ENCODE results near the gene GALM.
A peak's percentile ranks its signal among the peaks of the same experiment; 100 is the strongest.
"Not testable (repeated sequence)": the region's sequence is repeated elsewhere in the genome, so short reads cannot be mapped to it uniquely, and the experiment has no call there.

GALM gene

DNA sequence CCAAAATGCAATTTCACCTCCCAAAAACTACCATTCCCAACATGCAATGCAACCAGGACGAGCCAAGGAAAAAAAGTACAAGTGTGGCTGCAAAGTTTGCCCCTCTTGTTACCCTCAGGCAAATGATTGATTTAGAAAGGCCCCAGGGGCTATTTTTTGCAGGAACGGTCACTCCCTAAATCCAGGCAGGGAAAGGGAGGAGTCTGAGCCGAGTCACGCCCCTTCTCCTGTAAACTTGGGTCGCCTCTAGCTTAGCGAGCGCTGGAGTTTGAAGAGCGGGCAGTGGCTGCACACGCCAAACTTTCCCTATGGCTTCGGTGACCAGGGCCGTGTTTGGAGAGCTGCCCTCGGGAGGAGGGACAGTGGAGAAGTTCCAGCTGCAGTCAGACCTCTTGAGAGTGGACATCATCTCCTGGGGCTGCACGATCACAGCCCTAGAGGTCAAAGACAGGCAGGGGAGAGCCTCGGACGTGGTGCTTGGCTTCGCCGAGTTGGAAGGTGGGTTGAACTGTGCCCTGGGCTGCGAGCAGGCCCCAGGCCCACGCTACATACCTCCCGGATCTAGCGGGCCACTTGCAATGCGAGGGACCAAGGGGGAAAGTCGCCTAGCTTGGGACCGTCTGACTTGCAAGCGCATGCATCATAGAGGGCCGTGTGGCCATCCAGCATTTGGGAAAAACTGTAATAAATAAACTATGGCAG is at the start of gene GALM:
Gene GALM (plus strand): TSS at position 261 of the 702 bp plus-strand sequence. CDS start 48 bp downstream, at position 309.
- DNase-seq (ENCODE audit: low read depth) = peak; percentile 38

DNA sequence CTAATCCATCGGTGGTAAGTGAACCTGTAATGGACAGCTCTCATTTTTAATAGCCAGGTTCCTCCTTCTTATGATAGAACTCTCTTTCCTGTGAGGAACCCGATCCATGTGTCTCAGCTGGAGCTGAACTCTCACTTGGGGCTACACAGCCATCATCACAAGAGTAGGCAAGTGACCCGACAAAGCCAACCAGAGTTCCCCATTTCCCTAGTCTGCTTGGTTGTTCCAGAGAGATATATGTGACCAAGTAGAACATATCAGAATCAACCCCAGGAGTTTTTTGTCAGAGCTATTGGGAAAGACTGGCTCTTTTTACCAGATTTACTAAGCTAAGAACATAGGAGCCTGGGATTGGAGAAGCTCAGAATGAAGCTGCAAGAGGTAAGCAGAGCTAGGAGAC is 48.6 kb upstream of the GALM start:
- DNase-seq (ENCODE audit: low read depth) = no peak

DNA sequence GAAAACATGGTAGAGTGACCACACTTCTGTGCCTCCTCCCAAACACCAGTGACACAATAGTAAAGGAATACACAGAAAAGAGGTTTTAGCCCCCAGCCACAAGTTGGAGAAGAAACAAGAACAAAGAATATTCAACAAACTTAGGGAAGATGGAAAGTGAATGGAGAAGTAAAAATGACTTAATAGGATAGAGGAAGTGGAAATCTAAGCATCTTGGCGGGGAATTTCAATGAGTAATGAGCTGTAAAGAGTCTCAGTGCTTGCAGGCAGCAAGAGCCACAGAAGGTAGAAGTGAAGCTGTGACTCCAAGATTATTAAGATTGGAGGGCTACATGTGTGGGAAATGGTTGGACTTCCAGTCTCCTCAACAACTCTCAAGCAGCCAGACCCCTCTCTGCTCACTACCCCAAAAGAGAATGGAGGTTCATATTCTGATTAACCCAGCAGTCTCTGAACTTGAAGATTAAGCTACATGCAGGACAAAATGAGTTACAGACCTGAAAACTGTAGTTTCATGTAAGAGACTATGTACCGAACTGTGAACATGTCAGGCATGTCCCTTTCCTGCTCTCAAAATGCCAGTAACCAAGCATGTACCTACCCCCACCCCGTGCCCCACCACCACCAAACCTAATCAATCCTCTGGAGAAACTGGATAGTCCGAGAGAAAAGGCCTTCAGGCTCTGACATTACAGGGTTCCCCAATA is 46.3 kb upstream of the GALM start:
- DNase-seq (ENCODE audit: low read depth) = no peak

DNA sequence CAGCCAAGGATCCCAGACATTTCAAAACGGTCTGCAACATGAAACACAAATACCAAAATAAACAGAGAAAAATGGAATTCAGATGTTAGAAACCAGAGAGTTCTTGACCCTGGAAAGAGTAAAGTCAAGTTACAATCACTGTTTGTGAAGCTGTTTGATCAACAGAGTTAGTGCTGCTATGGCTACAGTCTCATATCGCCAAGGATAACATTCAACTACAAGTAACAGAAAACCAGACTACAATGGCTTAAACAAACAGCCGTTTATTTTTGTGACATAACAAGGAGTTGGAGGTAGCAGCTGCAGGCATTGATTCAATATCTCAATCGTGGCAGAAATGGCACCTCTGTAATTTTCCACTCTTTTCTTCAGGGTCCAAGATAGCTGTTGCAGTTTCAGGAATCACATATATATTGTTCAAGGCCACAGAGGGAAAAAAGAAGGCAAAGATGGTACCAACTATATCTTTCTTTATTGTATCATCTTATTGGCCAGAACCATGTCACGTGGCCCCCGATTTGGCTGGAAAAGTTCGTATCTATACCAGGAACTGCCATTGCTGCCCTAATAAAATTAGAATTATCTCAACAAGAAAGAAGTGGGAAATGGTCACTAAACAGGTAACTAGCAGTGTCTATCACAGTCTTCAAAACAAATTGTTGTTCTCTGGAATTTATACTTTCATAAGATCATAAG is 45.5 kb upstream of the GALM start:
- DNase-seq (ENCODE audit: low read depth) = no peak

DNA sequence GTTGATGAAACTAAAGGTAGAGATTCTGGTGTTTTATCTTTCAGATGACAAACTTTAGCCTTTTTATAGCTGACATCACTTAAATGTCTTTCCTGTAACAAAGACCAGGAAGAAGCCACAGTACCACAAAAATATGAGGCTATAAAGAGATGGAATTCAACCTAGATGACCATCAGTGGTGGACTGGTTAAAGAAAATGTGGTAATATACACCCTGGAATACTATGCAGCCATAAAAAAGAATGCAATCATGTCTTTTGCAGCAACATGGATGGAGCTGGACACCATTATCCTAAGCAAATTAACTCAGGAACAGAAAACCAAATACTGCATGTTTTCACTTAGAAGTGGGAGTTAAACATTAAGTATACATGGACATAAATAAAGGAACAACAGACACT is 44.9 kb upstream of the GALM start:
- DNase-seq (ENCODE audit: low read depth) = no peak

DNA sequence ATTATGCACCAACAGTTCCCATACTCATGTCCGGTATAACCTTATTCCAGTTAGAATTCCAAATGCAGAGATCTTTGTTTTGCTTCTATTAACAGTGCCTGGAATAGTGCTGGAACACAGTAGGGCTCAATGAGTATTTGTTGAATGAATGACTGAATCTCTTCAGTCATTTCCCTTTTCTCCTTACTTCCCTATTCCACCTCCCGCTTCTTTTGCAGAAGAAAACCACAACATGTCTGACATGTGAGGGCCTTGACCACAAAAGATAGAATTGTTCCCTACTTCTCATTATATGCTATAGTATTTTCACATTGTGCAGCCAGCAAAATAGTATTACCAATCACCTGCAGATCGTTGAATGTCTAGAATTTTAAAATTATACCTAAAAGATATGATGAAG is 43.7 kb upstream of the GALM start:
- DNase-seq (ENCODE audit: low read depth) = no peak

DNA sequence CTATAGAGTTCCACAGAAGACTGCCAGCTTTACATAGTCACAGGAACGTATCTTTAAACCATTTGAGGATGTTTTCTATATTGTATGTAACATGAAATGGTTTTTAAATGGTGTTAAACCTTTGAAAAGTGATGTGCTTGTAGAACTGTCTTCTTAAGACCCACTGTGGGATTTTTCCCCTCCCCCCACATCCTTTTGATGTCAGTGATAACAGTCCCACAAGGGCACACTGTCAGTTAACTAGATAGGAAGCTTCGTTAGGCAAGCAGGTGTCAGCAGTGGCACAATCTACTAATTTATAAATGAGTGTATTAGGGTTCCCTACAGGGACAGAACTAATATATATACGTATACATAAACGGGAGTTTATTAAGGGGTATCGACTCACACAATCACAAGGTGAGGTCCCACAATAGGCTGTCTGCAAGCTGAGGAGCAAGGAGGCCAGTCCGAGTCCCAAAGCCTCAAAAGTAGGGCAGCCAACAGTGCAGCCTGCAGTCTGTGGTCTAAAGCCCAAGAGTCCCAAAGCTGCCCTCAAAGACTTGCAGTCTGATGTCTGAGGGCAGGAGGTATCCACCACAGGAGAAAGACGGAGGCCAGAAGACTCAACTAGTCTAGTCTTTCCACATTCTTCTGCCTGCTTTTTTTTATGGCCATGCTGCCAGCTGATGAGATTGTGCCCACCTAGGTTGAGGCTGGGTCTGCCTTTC is 39.4 kb upstream of the GALM start:
- DNase-seq (ENCODE audit: low read depth) = no peak

DNA sequence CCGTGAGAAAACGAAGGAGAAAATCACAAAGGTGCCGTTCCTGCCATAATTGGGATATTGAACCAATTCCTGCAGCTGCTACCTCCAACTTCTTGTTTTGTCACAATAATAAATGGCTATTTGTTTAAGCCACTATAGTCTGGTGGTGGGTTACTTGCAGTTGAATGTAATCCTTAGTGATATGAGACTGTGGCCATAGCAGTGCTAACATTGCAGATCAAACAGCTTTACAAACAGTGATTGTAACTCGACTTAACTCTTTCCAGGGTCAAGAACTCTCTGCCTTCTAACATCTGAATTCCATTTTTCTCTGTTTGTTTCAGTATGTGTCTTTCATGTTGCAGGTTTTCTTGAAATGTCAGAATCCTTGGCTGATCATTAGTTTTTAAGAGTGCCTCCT is 38.5 kb upstream of the GALM start:
- DNase-seq (ENCODE audit: low read depth) = no peak

DNA sequence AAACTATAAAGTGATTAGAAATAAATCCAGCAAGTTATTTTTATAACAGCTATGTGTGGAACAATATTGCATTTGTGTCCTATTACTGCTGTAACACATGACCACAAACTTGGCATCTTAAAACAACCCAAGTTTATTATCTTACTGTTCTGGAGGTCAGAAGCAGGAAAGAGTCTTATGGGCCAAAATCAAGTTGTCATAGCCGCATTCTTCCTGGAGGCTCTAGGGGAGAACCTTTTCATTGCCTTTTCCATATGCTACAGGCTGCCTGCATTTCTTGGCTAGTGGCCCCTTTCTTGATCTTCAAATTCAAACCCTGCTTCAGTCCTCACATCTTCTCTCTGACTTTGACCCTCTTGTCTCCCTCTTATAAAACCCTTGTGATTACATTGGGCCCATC is 36.2 kb upstream of the GALM start:
- DNase-seq (ENCODE audit: low read depth) = no peak

DNA sequence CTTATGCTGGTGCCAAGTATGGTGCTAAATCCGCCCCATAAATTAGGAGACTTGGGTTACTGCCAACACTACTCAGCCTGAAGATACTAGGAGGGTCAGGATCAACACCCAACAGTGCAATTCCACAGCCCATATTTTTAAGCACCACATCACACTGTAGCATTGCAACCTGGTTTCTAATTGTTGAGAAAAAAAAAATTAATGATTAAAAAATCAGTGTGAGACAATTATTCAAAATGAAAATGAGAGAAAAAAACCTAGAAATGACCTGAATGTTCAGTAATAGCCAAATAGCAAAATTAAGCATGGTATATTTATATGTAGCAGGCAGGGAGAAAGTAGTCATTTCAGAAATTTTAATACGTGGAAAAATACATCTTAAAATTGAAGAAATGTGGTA is 33.9 kb upstream of the GALM start:
- no peak for DNase-seq (ENCODE audit: low read depth)

DNA sequence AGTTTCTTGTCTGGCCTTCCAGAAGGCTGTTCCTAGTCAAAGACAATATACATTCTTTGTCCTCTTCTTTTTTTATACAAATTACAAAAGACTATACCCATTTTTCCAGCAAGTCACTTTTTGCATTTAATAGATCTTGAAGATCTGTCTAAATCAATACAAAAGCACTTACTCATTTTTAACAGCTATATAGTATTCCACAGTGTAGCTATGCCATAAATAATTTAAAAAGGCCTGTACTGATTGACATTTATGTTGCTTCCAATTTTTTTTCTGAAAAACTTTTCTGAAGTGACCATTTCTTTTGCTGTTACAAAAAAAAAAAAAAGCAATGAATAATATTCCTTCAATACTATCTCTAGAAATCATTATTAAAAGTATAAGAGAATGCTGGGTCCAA is 32.9 kb upstream of the GALM start:
- no peak for DNase-seq (ENCODE audit: low read depth)

DNA sequence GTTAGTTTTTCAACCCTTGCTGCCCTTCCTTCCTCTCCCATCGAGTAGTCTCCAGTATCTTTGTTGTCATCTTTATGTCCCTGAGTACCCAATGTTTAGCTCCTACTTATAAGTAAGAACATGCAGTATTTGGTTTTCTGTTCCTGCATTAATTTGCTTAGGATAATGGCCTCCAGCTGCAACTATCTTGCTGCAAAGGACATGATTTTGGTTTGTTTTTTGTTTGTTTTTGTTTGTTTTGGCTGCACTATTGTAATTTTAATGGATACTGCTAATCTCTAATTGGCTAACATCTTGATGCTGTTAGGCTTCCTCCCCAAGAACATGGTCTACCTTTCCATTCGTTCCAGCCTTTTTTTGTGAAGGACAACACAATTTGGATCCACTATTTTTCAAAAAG is 32.0 kb upstream of the GALM start:
- no peak for DNase-seq (ENCODE audit: low read depth)

DNA sequence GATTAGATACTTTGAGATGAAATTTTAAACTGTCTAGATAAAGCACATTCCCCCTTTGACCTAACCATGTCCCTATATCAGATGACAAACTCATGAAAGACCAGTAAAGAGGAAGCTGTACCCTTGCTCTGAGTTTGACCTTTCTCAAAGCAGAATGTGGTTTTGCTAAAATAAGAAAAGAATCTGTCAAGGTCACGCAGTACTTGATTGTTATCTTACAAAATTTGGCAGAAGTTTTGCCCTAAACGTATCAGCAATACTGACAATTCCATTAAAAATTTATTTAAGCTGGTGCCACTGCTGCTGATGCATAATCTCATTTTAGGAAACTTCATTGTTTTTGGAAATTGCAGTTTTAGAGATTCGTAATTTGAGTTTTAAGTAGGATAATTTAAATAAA is 31.2 kb upstream of the GALM start:
- DNase-seq (ENCODE audit: low read depth) = no peak

DNA sequence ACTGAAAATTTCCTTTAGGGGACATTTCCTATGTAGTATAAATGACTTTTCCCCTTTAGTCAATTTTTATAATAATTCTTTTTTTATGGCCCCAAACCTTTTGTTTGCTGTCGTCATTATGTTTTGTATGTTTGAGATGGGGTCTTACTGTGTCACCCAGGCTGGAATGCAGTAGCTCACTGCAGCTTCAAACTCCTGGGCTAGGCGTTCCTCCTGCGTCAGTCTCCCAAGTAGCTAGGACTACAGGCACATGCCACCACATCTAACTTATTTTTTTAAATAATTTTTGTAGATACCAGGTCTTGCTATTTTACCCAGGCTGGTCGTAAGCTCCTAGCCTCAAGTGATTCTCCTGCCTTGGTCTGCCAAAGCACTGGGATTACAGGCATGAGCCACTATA is 30.8 kb upstream of the GALM start:
- no peak for DNase-seq (ENCODE audit: low read depth)

DNA sequence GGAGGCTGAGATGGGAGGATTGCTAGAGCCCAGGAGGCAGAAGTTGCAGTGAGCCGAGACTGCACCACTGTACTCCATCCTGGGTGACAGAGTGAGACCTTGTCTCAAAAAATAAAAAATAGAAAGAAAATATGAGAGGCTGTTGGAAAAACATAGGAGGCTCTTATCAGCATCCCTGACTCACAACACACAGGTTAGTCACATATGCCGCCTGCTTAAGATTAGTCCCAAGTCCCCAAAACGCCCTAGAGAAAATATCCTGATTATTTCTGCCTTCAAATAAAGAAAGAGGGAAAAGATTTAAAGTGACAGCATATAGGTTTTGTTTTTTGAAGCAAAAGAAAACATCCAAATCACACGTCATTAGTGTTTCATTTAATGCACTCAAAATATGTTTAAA is 29.8 kb upstream of the GALM start:
- DNase-seq (ENCODE audit: low read depth) = no peak

DNA sequence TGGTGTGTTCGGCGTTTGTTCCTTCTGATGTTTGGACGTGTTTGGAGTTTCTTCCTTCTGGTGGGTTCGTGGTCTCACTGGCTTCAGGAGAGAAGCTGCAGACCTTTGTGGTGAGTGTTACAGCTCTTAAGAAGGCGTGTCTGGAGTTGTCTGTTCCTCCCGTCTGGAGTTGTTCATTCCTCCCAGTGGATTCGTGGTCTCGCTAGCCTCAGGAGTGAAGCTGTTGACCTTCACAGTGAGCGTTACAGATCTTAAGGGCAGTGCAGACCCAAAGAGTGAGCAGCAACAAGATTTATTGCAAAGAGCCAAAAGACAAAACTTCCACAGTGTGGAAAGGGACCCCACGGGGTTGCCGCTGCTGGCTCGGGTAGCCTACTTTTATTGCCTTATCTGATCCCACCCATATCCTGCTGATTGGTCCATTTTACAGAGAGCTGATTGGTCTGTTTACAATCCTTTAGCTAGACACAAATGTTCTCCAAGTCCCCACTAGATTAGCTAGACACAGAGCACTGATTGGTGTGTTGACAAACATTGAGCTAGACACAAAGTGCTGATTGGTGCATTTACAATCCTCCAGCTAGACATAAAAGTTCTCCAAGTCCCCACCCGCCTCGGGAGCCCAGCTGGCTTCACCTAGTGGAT is 23.4 kb upstream of the GALM start:
- DNase-seq (ENCODE audit: low read depth) = not testable (repeated sequence)

DNA sequence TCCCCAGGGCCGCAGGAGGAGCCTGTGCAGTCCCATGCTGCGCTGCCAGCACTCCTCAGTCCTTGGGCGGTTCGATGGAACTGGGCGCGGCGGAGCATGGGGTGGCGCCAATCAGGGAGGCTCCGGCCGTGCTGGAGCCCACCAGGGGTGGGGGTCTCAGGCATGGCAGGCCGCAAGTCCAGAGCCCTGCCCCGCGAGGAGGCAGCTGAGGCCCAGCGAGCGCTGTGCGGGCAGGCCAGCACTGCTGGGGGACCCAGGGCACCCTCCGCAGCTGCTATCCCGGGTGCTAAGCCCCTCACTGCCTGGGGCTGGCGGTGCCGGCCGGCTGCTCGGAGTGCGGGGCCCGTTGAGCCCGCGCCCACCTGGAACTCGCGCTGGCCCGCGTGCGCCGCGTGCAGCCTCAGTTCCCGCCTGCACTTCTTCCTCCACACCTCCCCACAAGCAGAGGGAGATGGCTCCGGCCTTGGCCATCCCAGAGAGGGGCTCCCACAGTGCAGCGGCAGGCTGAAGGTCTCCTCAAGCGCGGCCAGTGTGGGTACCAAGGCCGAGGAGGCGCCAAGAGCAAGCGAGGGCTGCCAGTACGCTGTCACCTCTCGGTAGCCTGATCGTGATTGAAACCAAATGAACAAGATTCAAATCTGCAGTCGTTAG is 22.8 kb upstream of the GALM start:
- no peak for DNase-seq (ENCODE audit: low read depth)

DNA sequence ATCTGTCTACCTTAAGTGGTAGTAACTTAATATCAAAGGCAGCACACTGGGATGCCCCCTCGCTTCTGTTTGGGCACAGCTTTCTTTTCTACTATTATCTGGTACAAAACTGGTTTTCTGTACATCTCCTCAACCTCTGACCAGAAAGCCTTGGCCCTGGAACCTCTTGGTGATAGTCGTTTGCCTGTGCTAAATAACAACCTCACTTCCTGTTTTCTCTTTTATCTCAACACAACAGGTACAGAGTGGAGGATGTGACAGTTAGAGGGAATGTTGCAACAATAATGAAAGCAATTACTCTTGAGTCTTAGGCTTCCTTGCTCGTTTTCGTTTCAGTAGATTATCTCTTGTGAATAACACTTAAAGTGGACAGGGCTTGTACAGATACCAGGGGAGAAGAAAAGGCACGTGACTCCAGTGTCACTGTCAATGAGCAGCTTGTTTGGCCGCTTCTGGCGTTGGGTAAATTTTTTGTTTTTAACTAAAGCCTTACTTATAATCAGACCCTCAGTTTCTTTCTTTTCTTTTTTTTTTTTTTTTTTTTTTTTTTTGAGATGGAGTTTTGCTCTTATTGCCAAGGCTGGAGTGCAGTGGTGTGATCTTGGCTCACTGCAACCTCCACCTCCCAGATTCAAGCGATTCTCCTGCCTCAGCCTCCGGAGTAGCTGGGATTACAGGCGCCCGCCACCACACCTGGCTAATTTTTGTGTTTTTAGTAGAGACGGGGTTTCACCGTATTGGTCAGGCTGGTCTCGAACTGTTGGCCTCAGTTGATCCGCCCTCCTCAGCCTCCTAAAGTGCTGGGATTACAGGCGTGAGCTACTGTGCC is 22.0 kb upstream of the GALM start:
- not testable (repeated sequence) for DNase-seq (ENCODE audit: low read depth)

DNA sequence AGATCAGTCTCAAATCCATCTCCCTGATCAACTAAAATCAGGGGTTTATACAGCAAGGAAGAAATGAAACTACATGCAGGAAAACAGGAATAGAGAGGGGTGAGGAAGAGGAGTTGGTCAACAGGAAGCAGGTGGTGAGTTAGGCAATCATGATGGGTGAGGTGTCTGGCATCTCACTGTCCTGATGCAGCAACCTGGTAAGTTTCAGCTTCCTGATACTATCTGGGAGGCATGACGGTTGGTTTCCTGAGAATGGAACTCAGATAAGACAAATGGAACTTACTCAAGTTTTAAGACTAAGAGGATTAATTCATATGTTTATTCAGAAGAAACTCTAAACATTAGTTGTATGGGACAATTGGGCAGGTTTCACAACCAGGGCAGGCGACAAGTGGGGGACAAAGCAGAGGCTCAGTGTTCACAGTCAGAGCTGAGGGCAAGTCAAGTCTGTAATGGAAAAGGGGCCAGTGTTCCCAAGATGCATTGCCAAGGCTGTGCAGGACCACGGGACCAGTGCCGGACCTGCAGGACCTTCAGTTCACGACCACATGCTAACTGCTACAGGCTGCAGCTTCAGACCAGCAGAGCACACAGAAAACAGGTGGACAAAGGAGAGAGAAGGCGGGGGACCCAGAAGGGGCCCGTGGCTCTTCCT is 17.7 kb upstream of the GALM start:
- no peak for DNase-seq (ENCODE audit: low read depth)

DNA sequence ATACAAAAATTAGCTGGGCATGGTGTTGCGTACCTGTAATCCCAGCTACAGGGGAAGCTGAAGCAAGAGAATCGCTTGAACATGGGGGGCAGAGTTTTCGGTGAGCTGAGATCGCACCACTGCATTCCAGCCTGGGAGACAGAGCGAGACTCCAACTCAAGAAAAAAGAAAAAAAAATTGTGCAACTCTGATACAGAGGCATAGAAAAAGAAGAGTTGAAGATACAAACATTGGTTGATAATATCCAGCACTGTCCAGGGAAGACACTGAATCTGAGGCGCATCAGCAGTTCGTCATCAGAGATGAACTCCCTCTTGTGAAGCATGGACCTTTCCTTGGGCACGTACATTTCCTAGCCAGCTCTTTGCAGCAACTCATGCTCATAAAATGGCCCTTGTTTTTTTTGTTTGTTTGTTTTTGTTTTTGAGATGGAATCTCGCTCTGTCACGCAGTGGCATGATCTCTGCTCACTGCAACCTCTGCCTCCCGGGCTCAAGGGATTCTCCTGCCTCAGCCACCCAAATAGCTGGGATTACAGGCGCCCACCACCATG is 16.7 kb upstream of the GALM start:
- DNase-seq (ENCODE audit: low read depth) = no peak
